ENCODE results near the gene KRTCAP2. TPM values are rescaled to one million over a fixed set of nuclear protein-coding genes. Genes with fewer than 3 reads are reported as not detected.

The KRTCAP2 gene
- total RNA-seq, 4 donors from 2014 or later: 77.1 to 180 (median 113) TPM

DNA sequence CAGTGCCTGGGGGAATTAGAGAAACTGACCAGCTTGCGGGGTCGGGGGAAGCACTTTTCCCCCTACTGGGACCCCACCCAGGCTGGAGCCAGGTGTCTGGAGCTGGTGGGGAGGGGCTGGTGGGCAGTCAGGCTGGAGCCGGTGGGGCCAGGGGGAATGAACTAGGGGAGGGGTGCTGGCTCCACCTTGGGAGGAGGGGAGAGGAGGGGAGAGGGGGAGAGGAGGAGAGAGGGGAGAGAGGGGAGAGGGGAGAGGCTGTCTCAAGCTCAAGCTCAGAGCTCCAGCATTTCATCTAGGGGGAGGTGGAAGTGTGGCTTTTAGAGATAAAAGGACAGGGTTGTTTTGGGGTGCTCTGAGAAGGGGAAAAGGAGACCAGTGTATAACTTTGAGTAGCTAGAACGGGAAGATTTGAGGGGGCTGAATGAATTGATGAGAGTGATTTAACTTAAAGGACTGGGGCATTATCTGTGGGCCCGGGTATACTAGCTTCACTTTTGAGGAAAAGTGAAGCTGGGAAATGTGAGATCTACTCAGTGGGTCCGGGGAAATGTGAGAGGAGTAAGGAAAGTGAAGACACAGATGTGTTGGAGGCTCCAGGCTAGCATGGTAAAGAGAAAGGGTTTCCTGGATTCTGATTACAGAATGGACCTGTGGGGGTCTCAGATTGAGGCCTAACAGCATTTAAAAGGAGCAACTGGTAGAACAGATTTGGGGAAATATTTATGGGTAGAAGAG, 42.7 kb downstream of the KRTCAP2 start:
- no peak for TF ChIP-seq POLR2AphosphoS5 (IDR thresholded peaks at IDR 0.05)
- no peak for TF ChIP-seq POLR2A (IDR thresholded peaks at IDR 0.05)
- TF ChIP-seq, protein P1, sequence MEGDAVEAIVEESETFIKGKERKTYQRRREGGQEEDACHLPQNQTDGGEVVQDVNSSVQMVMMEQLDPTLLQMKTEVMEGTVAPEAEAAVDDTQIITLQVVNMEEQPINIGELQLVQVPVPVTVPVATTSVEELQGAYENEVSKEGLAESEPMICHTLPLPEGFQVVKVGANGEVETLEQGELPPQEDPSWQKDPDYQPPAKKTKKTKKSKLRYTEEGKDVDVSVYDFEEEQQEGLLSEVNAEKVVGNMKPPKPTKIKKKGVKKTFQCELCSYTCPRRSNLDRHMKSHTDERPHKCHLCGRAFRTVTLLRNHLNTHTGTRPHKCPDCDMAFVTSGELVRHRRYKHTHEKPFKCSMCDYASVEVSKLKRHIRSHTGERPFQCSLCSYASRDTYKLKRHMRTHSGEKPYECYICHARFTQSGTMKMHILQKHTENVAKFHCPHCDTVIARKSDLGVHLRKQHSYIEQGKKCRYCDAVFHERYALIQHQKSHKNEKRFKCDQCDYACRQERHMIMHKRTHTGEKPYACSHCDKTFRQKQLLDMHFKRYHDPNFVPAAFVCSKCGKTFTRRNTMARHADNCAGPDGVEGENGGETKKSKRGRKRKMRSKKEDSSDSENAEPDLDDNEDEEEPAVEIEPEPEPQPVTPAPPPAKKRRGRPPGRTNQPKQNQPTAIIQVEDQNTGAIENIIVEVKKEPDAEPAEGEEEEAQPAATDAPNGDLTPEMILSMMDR (IDR thresholded peaks at IDR 0.05): no peak
- TF ChIP-seq EP300 (IDR thresholded peaks at IDR 0.05): no peak
- WGBS: 11% methylated on average over 5 of the region's 6 CpGs
- Histone ChIP-seq H3K9me3 (no peaks in the 10 kb centered on the region), H3K27me3 (no peaks in the 10 kb centered on the region), H3K4me1 (peaks cover 97% of the 10 kb centered on the region), H3K36me3 (peaks cover 30% of the 10 kb centered on the region), H3K4me3 (peak overlapping the region; percentile 83), H3K27ac (peak overlapping the region; percentile 100)
- no peak for DNase-seq (ENCODE audit: low spot score in 2 of 2)

DNA sequence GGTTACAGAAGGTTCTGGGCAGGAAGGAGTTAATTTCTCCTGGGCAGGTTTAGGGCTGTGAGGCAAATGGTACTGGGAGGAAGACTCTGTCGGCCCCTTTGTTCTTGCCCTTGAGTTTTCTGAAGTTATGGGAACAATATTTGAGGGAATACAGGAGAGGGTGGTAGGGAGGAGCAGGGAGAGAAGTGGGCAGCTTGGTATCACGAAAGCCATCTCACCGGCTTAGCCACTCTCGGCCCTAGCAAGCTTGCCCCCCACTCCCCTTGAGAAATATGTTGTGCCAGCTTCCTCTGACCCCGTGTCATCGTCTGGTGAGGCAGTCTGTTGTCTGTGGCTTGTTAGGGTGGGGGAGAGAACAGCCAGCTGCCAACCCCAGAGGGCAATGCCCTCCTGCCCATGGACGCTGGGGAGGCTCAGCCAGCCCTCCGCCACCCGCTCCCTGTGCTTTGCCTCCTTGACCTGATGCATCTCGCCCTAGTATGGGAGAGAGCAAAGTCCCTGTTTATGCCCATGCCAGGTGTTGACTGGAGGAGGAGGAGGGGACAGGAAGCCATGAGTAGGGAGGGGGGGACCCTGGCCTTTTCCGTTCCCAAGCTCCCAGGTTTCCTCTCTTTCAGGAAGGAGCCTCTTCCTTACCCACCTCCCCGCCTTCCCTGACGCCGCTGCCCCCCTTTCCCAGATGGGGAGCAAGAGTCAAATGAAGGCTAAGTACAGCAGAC, 44.2 kb downstream of the KRTCAP2 start:
- 7% methylated on average over 14 of the region's 14 CpGs for WGBS
- H3K27ac ChIP-seq: peak overlapping the region; percentile 100
- H3K36me3 ChIP-seq: peaks cover 25% of the 10 kb centered on the region
- no peak for DNase-seq (ENCODE audit: low spot score in 2 of 2)
- peak overlapping the region; percentile 83 for H3K4me3 ChIP-seq
- peaks cover 95% of the 10 kb centered on the region for H3K4me1 ChIP-seq
- H3K9me3 ChIP-seq: no peaks in the 10 kb centered on the region
- TF ChIP-seq POLR2AphosphoS5 (IDR thresholded peaks at IDR 0.05) (no peak), EP300 (IDR thresholded peaks at IDR 0.05) (no peak)
- TF ChIP-seq, protein P1 (IDR thresholded peaks at IDR 0.05): no peak
- H3K27me3 ChIP-seq: no peaks in the 10 kb centered on the region

DNA sequence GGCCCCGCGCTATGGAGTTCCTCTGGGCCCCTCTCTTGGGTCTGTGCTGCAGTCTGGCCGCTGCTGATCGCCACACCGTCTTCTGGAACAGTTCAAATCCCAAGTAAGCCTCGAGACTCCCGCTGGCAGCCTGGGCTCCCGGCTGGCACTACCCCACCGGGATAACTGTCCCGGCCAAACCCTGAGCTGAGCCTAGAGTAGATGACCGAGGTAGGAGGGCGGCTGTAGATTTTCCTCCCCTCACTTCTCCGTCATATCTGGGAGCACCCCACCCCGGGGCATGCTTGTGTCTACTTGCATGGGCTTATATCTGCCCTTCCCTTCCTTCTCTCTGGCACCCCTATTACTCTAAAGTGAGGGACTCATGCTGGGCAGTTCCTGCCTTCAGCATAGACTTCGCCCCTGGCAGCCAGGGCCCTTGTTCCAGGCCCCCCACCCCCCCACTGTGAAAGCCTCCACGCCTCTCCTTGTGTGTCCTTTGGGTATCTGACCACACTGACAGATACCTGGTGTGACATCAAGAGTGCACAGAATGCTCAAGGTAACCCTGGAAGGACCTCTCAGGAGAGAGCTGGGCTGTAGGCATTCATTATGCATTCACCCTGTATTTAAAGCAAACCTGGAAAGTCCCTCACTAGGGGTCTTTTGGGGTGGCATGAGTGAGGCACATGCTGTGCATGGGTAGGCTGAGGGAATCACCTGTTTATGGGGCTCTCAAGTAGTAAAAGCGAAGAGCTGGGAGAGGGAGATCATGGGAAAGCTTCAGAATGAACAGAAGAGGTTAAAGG, 44.9 kb downstream of the KRTCAP2 start:
- no peaks in the 10 kb centered on the region for H3K9me3 ChIP-seq
- peaks cover 88% of the 10 kb centered on the region for H3K4me1 ChIP-seq
- TF ChIP-seq, protein P1 (IDR thresholded peaks at IDR 0.05): no peak
- TF ChIP-seq POLR2A (IDR thresholded peaks at IDR 0.05) (peak in 1 of 2 donors; percentile 51), POLR2AphosphoS5 (IDR thresholded peaks at IDR 0.05) (peak in 1 of 3 donors; percentile 10)
- peaks cover 18% of the 10 kb centered on the region for H3K36me3 ChIP-seq
- no peak for DNase-seq (ENCODE audit: low spot score in 2 of 2)
- H3K27me3 ChIP-seq: no peaks in the 10 kb centered on the region
- H3K27ac ChIP-seq: peak overlapping the region; percentile 100
- 5% methylated on average over 10 of the region's 17 CpGs for WGBS
- peak overlapping the region; percentile 83 for H3K4me3 ChIP-seq

DNA sequence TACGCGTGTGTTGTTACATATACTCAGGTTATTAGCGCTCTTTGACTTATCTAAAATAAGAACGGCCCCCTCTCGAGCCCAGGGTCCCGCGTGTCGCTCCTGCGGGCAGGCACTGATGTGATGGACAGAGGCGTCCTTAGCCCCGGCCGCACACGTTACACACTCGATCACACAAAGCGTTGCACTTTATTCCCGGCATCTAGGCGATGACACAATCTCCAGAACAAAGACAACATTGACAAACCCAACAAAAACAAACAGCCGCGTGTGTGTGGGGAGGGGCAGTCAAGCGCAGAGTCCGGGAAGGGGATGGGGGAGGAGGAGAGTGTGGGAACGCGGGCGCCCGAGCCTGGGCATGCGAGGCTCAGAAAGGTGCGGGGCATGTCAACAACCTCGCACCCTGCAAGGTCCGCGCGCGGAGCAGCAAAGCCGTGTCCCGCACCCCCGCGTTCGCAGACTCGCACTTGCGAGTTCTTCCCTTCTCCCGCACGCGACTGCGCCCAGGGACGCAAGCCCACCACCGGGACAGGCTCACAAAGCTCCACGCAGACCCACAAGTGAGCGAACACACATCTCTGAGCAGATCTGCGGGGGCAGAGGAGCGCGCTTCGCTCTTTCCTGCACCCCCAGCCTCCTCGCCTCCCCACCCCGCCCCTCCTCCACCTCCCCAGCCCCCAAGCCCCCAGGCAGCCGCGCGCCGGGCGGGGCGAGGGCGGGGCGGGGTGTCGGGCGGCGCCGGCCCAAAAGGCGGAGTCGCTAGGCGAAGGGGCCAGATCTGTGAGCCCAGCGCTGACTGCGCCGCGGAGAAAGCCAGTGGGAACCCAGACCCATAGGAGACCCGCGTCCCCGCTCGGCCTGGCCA, 45.8 kb downstream of the KRTCAP2 start, which contains the start of gene EFNA1:
EFNA1 (plus strand) TSS at position 772 of the 862 bp plus-strand sequence. CDS start 102 bp downstream, outside the sequence.
- Histone ChIP-seq H3K9me3 (no peaks in the 10 kb centered on the region), H3K36me3 (peaks cover 11% of the 10 kb centered on the region), H3K27ac (peak within 1 kb of the TSS; percentile 100), H3K4me3 (peak within 1 kb of the TSS; percentile 83), H3K27me3 (no peaks in the 10 kb centered on the region), H3K4me1 (peaks cover 80% of the 10 kb centered on the region)
- 0% methylated on average over 48 of the region's 76 CpGs for WGBS
- TF ChIP-seq POLR2AphosphoS5 (IDR thresholded peaks at IDR 0.05) (no peak), POLR2A (IDR thresholded peaks at IDR 0.05) (peak in 1 of 2 donors; percentile 21)
- peak; percentile 83 for DNase-seq (ENCODE audit: low spot score in 2 of 2)

DNA sequence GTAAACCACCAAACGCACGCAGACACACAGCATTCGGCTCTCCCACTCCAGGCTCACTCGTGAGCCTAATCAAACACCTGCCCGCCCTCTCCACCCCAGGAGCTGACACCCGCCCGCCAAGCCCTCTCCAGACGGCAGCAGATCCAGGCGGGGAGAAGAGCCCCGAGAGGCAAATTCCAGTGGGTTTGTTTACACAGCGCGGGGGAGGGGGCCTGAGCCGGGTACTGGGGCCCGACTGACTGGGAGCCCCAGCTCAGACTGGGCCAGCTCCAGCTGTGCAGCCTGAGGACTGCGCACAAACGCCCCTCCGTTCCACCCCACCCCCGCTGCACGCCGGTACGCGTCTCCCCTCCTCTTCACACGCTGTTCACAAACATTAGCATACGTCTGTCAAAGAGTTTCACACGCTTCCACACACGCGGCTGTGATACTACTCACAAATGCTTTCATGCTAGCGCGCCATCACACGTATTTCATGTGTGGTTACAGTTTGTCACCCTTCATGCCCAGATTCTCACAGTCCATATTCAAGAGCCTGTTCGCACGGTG, 46.5 kb downstream of the KRTCAP2 start:
- DNase-seq (ENCODE audit: low spot score in 2 of 2): peak in 1 of 2 donors; percentile 83
- Histone ChIP-seq H3K4me1 (peaks cover 73% of the 10 kb centered on the region), H3K27ac (peak overlapping the region; percentile 100), H3K9me3 (no peaks in the 10 kb centered on the region), H3K27me3 (no peaks in the 10 kb centered on the region), H3K36me3 (peaks cover 4% of the 10 kb centered on the region), H3K4me3 (peak overlapping the region; percentile 83)
- TF ChIP-seq POLR2AphosphoS5 (IDR thresholded peaks at IDR 0.05) (no peak), POLR2A (IDR thresholded peaks at IDR 0.05) (no peak), EP300 (IDR thresholded peaks at IDR 0.05) (no peak)
- TF ChIP-seq, protein P1 (IDR thresholded peaks at IDR 0.05): no peak
- WGBS: 0% methylated on average over 21 of the region's 32 CpGs
